Gastrocnemius medialis (tissue), 4 donors: Measurements from ENCODE around the gene CREB3L4.

Experiments used
- CTCF ChIP-seq, 5 experiments: fragments of 450-650 bp in 3 of 5; fragments of 200-600 bp in 2 of 5; sonication (generic) in 2 of 5; IDR thresholded peaks in 4 of 5; conservative IDR thresholded peaks in 1 of 5; 1 replicate in 4 of 5; 2 replicates in 1 of 5; pipeline ENCODE4 v1.5.1; 2016 to 2019; ENCODE audit warnings: antibody characterized with exemption in 5 of 5, mild to moderate bottlenecking in 3 of 5, moderate library complexity in 3 of 5
- POLR2A ChIP-seq, 2 donors: fragments of 450-650 bp; IDR thresholded peaks; one replicate each; pipeline ENCODE4 v1.6.1; 2017; ENCODE audit warnings: antibody characterized with exemption in 2 of 2, mild to moderate bottlenecking in 2 of 2, moderate library complexity in 2 of 2

- peak in 4 of 5 experiments; percentile 11 to 42 (median 35) for TF ChIP-seq CTCF (IDR thresholded peaks at IDR 0.05 in 4 of 5, conservative IDR thresholded peaks at IDR 0.05 in 1 of 5)
- no peak for TF ChIP-seq POLR2A (IDR thresholded peaks at IDR 0.05)
Observed at GRCh38 chr1:153919876-153920852, 47.5 kb upstream of the CREB3L4 start.
